Glomerular visceral epithelial cell (primary cell): Measurements from ENCODE around the gene GPR39.

Experiments used
- DNase-seq: peaks from one replicate; pipeline ENCODE4 v3.0.0-alpha.2; 2016; ENCODE audit errors: extremely low spot score

The GPR39 gene

GRCh38 chr2:132562245-132562644 lies 145.6 kb downstream of the GPR39 start:
- no peak for DNase-seq

- peak; percentile 40 for DNase-seq
Observed at GRCh38 chr2:132564065-132564464, 147.5 kb downstream of the GPR39 start.

GRCh38 chr2:132566379-132566778 lies 149.8 kb downstream of the GPR39 start:
- no peak for DNase-seq

- DNase-seq: no peak
Observed at GRCh38 chr2:132567682-132568081, 151.1 kb downstream of the GPR39 start.

- no peak for DNase-seq
Observed at GRCh38 chr2:132568656-132569055, 152.1 kb downstream of the GPR39 start.

GRCh38 chr2:132573444-132574007 lies 156.9 kb downstream of the GPR39 start:
- DNase-seq: no peak

GRCh38 chr2:132577686-132578085 lies 161.1 kb downstream of the GPR39 start:
- DNase-seq: no peak

- no peak for DNase-seq
Observed at GRCh38 chr2:132581591-132581990, 165.0 kb downstream of the GPR39 start.

GRCh38 chr2:132581991-132582738 lies 165.6 kb downstream of the GPR39 start:
- DNase-seq: no peak

GRCh38 chr2:132583666-132584360 lies 167.2 kb downstream of the GPR39 start:
- no peak for DNase-seq

- no peak for DNase-seq
Observed at GRCh38 chr2:132584976-132585817, 168.6 kb downstream of the GPR39 start.

- no peak for DNase-seq
Observed at GRCh38 chr2:132586101-132586511, 169.5 kb downstream of the GPR39 start.

GRCh38 chr2:132586835-132587234 lies 170.2 kb downstream of the GPR39 start:
- DNase-seq: no peak

- DNase-seq: no peak
Observed at GRCh38 chr2:132588576-132588975, 172.0 kb downstream of the GPR39 start.

GRCh38 chr2:132589111-132589830 lies 172.7 kb downstream of the GPR39 start:
- DNase-seq: no peak

GRCh38 chr2:132589966-132590365 lies 173.4 kb downstream of the GPR39 start:
- DNase-seq: no peak

- peak; percentile 60 for DNase-seq
Observed at GRCh38 chr2:132593171-132593570, 176.6 kb downstream of the GPR39 start.

- DNase-seq: no peak
Observed at GRCh38 chr2:132595186-132595585, 178.6 kb downstream of the GPR39 start.

- DNase-seq: no peak
Observed at GRCh38 chr2:132595693-132596092, 179.1 kb downstream of the GPR39 start.

- no peak for DNase-seq
Observed at GRCh38 chr2:132597166-132597565, 180.6 kb downstream of the GPR39 start.

- no peak for DNase-seq
Observed at GRCh38 chr2:132597831-132598230, 181.2 kb downstream of the GPR39 start.
